Hepatocyte (in vitro differentiated cells): ENCODE results near the gene DIP2C. TPM values are rescaled to one million over a fixed set of nuclear protein-coding genes. Genes with fewer than 3 reads are reported as not detected.

ENCODE experiments used
- DNase-seq: peaks from one replicate; pipeline ENCODE4 v3.0.0-alpha.2; 2016; ENCODE audit warnings: low spot score
- H2AFZ ChIP-seq: fragments of 200-600 bp; sonication (generic); 2 replicates; pipeline ENCODE4 v1.6.0; 2016; ENCODE audit warnings: antibody characterized with exemption, mild to moderate bottlenecking
- H3K27ac ChIP-seq: fragments of 200-600 bp; sonication (generic); 2 replicates; pipeline ENCODE4 v1.5.1; 2016; ENCODE audit warnings: mild to moderate bottlenecking
- H3K27me3 ChIP-seq: fragments of 200-600 bp; sonication (generic); 2 replicates; pipeline ENCODE4 v1.6.1; 2016
- H3K36me3 ChIP-seq: fragments of 200-600 bp; sonication (generic); replicated peaks from 2 replicates; pipeline ENCODE4 v1.5.1; 2016; ENCODE audit warnings: low read depth; ENCODE audit not compliant: insufficient read depth
- H3K4me1 ChIP-seq: fragments of 200-600 bp; sonication (generic); 2 replicates; pipeline ENCODE4 v1.5.1; 2016; ENCODE audit warnings: mild to moderate bottlenecking, moderate library complexity; ENCODE audit not compliant: insufficient read depth
- H3K4me2 ChIP-seq: fragments of 200-600 bp; sonication (generic); 2 replicates; pipeline ENCODE4 v1.6.0; 2016
- H3K4me3 ChIP-seq: fragments of 200-600 bp; sonication (generic); 2 replicates; pipeline ENCODE4 v1.5.1; 2016; ENCODE audit warnings: mild to moderate bottlenecking
- H3K79me2 ChIP-seq: fragments of 200-600 bp; sonication (generic); 2 replicates; pipeline ENCODE4 v1.6.0; 2017; ENCODE audit warnings: mild to moderate bottlenecking
- H3K9me2 ChIP-seq: fragments of 200-600 bp; sonication (generic); replicated peaks from 2 replicates; pipeline ENCODE4 v1.6.0; 2017; ENCODE audit warnings: mild to moderate bottlenecking; ENCODE audit not compliant: insufficient read depth
- H3K9me3 ChIP-seq: fragments of 200-600 bp; sonication (generic); 2 replicates; pipeline ENCODE4 v1.5.1; 2016; ENCODE audit warnings: low read depth, mild to moderate bottlenecking
- H4K20me1 ChIP-seq: fragments of 200-600 bp; sonication (generic); 2 replicates; pipeline ENCODE4 v1.6.0; 2016; ENCODE audit warnings: mild to moderate bottlenecking; ENCODE audit not compliant: insufficient read depth, poor library complexity, severe bottlenecking
- EZH2 ChIP-seq: fragments of 200-600 bp; sonication (generic); IDR thresholded peaks from 2 replicates; pipeline ENCODE4 v1.6.1; 2016; ENCODE audit warnings: antibody characterized with exemption, mild to moderate bottlenecking, borderline replicate concordance
- EZH2phosphoT487 ChIP-seq: fragments of 200-600 bp; sonication (generic); IDR thresholded peaks from one replicate; pipeline ENCODE4 v1.6.1; 2018; ENCODE audit warnings: antibody characterized with exemption, mild to moderate bottlenecking, low read depth, moderate library complexity; ENCODE audit not compliant: unreplicated experiment, severe bottlenecking
- WGBS: methylation state at CpG from one replicate; pipeline ENCODE4 v1.1.6; 2016; ENCODE audit warnings: low lambda C conversion rate; ENCODE audit errors: missing lambda C conversion rate; 5-methylcytosine and 5-hydroxymethylcytosine counted together
- polyA plus RNA-seq: library from polyadenylated mRNA; unstranded; fragments of >200 nt; fragmentation: Nextera tagmentation; extraction: Ambion mirVana; gene quantifications from 2 replicates; pipeline ENCODE4 v1.2.1, GENCODE V29; 2016
- total RNA-seq: library from RNA; depleted of rRNA; stranded (reverse); fragments of >200 nt; gene quantifications from 2 replicates; pipeline ENCODE4 v1.2.3, GENCODE V29; 2014
- TF ChIP-seq, protein P1 (sequence below): fragments of 200-600 bp; sonication (generic); IDR thresholded peaks from 2 replicates; pipeline ENCODE4 v1.5.1; 2016; ENCODE audit warnings: antibody characterized with exemption, mild to moderate bottlenecking; ENCODE audit not compliant: poor library complexity

DIP2C gene
- total and polyA plus RNA-seq, 2 experiments from 2014 or later: 11.1 to 12.8 TPM

DNA sequence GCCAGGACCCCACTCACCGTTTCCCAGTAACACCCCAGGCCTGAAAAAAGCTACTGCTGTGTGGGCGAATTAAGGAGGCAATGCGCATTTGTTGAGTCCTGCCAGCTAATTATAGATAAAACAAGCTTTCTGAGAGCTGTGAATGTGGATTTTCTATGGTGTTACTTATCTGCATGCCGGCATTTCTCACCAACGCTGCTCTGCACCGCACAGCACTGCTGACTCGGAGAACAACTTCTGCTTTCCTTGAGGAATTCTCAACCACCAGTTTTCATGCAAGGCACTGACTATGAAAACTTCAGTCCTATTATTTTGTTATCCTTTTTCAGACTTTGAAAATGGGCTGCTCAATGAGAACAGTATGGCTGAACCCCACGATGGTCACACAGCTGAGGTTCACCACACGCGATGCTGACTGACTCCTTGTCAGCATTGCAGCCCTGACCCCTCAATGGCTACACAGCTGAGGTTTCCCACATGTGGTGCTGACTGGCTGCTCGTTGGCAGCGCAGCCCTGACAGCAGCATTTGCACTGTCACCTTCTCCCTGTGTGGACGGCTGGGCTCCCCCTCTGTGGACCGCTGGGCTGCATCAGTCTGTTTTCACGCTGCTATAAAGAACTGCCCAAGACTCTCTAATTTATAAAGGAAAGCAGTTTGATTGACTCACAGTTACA is 190.6 kb downstream of the DIP2C start:
- Histone ChIP-seq H3K27ac (no peak overlapping the region), H3K27me3 (no peaks in the 10 kb centered on the region), H3K9me3 (no peaks in the 10 kb centered on the region), H3K4me3 (no peak overlapping the region), H4K20me1 (peaks cover 58% of the 10 kb centered on the region), H2AFZ (no peak overlapping the region), H3K79me2 (peaks cover 59% of the 10 kb centered on the region), H3K9me2 (no peaks in the 10 kb centered on the region), H3K36me3 (no peaks in the 10 kb centered on the region), H3K4me1 (peaks cover 3% of the 10 kb centered on the region), H3K4me2 (no peak overlapping the region)
- no peak for DNase-seq
- 79% methylated on average over 15 of the region's 15 CpGs for WGBS
- TF ChIP-seq, protein P1, sequence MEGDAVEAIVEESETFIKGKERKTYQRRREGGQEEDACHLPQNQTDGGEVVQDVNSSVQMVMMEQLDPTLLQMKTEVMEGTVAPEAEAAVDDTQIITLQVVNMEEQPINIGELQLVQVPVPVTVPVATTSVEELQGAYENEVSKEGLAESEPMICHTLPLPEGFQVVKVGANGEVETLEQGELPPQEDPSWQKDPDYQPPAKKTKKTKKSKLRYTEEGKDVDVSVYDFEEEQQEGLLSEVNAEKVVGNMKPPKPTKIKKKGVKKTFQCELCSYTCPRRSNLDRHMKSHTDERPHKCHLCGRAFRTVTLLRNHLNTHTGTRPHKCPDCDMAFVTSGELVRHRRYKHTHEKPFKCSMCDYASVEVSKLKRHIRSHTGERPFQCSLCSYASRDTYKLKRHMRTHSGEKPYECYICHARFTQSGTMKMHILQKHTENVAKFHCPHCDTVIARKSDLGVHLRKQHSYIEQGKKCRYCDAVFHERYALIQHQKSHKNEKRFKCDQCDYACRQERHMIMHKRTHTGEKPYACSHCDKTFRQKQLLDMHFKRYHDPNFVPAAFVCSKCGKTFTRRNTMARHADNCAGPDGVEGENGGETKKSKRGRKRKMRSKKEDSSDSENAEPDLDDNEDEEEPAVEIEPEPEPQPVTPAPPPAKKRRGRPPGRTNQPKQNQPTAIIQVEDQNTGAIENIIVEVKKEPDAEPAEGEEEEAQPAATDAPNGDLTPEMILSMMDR: no peak
- no peak for TF ChIP-seq EZH2phosphoT487
- TF ChIP-seq EZH2: no peak

DNA sequence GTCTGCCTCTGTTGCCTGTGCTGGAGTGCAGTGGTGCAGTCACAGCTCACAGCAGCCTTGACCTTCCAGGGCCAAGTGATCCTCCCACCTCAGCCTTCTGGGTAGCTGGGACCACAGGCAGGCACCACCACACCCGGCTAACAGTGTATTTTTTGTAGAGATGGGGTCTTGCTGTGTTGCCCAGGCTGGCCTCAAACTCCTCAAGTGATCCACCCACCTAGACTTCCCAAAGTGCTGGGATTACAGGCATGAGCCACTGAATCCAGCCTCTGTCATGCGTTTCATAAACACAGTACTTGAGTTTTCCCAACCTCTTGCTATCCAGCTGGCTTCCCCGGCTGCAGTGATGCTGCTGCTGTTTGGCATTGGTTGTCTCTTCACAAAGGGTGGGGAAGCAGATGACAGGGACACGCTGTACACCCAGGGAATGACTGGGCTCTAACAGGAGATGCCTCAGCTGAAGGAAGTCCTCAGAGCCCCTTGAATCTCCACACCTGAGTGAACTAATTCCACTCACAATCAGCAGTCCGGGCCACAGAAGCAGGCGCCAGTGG is 191.5 kb downstream of the DIP2C start:
- Histone ChIP-seq H3K9me2 (no peaks in the 10 kb centered on the region), H3K9me3 (no peaks in the 10 kb centered on the region), H4K20me1 (peaks cover 51% of the 10 kb centered on the region), H3K27me3 (no peaks in the 10 kb centered on the region), H2AFZ (no peak overlapping the region), H3K4me1 (peaks cover 3% of the 10 kb centered on the region), H3K79me2 (peaks cover 58% of the 10 kb centered on the region), H3K27ac (no peak overlapping the region), H3K4me2 (no peak overlapping the region), H3K4me3 (no peak overlapping the region), H3K36me3 (no peaks in the 10 kb centered on the region)
- DNase-seq: no peak
- TF ChIP-seq, protein P1: no peak
- TF ChIP-seq EZH2phosphoT487: no peak
- TF ChIP-seq EZH2: no peak
- WGBS: 92% methylated on average over 6 of the region's 6 CpGs

DNA sequence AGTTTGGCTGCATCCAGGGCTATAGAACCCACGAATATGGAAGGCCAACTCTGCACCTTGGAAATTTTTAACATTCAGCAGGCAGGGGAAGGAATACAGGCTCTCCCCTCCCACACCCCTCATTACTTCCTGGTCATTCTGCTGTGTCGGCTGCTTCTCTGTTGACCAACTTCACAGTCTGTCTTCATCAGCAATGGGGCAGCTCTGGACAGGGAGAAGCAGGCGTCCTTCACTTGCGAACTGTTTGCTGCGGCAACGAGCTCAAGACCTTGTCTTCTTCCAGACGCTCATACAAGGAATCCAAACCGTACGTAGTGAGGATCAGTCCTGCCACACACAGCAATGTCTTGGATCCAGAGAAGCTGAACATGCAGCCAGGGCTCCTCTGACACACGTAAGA is 192.2 kb downstream of the DIP2C start:
- DNase-seq: no peak
- H3K27me3 ChIP-seq: no peaks in the 10 kb centered on the region
- H3K27ac ChIP-seq: no peak overlapping the region
- H3K9me2 ChIP-seq: no peaks in the 10 kb centered on the region
- peaks cover 50% of the 10 kb centered on the region for H4K20me1 ChIP-seq
- no peak overlapping the region for H3K4me3 ChIP-seq
- H3K9me3 ChIP-seq: no peaks in the 10 kb centered on the region
- TF ChIP-seq, protein P1: no peak
- TF ChIP-seq EZH2 (no peak), EZH2phosphoT487 (no peak)
- H3K4me2 ChIP-seq: no peak overlapping the region
- no peaks in the 10 kb centered on the region for H3K36me3 ChIP-seq
- H3K79me2 ChIP-seq: peaks cover 64% of the 10 kb centered on the region
- 97% methylated on average over 10 of the region's 10 CpGs for WGBS
- no peak overlapping the region for H2AFZ ChIP-seq
- peaks cover 3% of the 10 kb centered on the region for H3K4me1 ChIP-seq
